DMS153 treated with DMSO at 0.1 percent for 48 hours (cell line): Measurements from ENCODE around the gene ZNF532.
"Not testable (repeated sequence)": the region's sequence is repeated elsewhere in the genome, so short reads cannot be mapped to it uniquely, and the experiment has no call there.

Source experiments
- DNase-seq: peaks from one replicate; lab custom pipeline; 2025; ENCODE audit not compliant: unreplicated experiment; lab: John Stamatoyannopoulos, UW

Gene ZNF532

DNA sequence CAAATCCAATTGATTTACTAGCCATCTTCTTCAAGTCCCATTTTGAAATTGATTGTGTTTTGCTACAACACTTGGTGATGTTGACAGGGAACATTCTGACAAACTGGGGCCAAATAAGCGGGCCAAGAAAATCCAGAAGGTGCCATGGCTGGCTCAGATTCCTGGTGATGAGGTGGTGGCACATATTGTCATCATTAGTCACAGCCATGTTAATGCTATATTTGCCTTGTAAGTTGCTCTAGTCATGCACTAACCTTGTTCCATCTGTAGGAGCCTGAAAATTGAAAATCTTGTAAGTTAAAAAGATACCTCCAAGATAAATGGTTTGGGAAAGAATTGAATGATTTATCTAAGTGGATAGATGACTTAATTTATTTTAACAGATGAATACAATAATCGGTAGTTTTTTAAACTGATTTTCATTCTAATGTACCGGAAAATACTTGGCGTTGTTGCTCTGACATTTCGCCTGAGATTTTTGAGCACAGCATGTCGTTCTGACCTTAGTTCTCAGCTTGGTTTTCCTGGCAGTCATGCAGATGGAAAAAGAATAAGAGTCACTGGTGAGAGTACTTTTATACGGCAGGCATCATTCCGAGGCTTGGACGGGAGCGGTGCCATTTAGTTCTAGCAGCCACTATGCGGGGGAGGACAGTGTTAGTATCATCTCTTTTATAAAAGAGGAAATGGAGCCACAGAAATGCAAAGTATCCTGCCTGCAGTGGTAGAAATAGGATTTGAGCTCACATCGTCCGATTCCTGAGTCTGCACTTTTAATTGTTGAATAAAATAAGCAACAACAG is 133.9 kb downstream of the ZNF532 start:
- no peak for DNase-seq

DNA sequence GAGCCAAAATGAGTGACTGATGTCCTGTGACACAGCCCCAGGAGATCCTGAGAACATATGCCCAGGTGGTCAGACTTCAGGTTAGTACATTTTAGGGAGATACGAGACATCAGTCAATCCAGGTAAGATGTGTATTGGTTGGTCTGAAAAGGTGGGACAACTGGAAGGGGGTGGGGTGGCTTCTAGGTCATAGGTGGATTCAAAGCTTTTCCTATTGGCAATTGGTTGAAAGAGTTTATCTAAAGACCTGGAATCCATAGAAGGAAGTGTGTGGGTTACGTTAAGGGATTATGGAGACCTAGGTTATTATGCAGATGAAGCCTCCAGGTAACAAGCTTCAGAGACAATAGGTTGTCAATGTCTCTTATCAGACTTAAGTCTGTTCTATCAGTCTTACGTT is 136.5 kb downstream of the ZNF532 start:
- no peak for DNase-seq

DNA sequence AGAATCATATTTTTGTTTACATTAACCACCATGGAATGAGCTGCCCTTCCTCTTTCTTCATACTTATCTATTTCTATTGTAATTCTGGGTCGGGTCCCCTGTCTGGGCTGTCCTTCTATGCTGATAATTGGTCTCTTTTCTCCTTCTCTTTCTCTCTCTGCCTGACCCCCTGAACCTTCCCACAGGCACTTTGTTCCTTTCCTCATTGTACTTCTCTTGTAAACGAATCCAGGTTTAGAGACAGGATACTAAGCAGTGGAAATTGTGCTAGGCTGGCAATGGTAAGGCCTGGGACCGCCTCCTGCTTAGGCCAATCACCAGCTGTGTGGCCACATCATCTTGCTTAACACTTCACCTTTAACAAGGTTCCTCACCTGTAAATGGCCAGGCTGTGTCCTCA is 137.0 kb downstream of the ZNF532 start:
- no peak for DNase-seq

DNA sequence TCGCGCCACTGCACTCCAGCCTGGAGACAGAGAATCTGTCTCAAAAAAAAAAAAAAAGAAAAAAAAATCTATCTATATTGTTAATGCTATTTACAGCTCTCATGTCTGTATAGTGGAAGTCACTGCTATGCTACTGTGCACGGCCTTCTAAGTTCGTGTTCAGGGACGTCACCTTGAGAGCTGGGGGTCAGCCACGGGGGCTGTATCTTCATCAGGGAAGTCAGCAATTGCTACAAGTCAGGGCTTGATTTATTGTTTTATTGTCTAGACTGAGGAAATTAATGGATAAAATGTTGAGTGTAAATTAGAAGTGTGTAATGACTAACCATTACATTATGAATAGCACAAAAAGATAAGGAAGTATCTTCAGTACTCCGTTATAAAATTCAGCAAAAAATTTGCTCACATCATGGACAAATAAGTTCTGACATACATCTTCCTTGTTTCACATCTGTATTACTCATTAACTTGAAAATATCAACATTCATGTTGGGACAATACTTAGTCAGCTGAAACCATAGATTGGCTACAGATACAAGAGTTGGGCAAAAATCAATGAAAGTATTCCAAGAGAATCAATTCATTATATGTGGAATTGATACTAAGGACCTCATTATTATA is 138.4 kb downstream of the ZNF532 start:
- DNase-seq, result no peak

DNA sequence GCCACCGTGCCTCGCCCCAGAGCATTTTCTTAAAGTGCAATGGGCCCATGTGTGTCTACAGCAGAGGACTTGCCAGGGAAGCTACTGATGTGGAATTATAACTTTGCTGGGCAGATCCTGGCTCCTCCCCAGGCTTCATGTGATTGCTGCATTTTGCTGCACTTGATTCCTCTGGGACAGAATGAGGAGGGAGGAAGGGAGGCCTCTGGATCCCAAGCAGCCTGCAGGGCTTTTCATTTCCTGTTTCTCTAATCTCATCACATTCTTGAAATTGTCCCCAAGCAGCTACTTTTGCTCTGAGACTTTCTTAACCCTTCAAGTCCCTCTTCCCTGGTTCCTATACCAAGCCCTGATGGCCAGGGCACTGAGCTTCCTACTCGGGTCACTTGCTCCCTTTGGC is 140.6 kb downstream of the ZNF532 start:
- no peak for DNase-seq

DNA sequence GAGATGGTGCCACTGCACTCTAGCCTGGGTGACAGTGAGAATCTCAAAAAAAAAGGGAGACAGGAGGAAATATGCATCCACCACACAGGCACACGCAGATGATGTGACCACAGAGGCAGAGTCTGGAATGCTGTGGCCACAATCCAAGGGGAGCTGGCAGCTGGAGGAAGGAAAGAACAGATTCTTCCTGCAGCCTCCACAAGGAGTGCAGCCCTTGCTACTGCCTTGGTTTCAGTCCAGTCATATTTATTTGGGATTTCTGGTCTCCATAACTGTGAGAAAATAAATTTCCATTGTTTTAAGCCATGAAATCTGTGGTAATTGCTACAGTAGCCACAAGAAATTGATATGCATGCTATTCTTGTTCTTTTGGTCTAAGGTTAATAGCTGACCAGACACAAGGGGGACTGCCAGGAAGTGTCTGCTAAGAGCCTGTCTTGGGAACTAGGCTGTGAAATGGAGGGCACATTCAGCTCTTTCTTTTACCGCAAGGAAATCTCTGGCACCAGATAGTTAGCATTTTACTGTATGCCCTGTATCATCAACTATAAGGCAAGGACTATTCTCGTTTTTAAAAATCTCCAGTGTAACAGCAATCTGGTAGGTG is 141.9 kb downstream of the ZNF532 start:
- DNase-seq, result no peak

DNA sequence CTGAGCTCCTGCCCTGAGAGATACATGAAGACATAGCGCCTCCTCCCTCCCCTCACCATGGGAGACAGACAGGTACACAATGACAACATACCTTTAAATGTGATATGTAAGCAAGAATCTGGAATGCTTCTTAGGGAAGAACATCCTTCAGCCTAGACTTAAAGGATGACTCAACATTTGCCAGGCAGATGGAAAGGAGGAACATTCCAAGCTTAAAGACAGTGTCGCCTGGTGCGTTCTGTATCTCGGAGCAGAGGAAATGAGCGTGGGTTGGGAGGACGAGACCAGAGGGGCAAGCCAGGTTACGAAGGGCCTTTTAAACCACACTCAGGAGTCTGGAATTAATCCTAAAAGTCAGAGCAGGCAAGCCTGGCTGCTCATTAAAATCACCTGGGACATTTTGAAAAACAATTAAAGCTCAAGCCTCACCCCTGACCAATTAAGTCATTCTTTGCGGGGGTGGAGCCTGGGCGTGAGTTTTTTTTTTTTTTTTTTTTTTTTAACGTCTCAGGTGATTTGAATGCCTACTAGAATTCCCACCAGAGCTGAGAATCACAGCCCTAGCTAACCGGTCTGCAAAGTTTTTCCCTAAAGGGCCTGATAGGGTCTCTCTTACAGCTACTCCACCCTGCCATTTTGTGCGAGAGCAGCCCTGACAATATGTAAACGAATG is 143.8 kb downstream of the ZNF532 start:
- no peak for DNase-seq

DNA sequence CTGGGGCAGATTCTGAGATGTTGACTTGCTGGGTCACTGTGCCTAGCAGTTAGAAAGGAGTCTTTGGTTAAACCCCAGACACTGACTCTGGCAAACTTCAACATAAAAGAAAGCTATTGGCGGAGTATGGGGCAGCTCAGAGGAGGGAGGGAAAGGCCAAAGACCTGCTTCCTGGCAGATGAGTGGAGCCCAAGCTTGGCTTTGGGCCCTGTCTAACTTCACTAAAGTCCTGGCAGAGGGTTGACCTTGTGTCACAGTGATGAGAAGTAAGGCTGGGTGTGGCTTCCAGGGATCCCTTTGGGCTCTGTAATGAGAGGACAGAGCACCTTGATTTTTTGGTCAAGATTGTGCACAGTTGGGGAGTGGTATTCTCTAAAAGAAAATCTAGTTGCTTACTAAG is 145.2 kb downstream of the ZNF532 start:
- DNase-seq, result no peak

DNA sequence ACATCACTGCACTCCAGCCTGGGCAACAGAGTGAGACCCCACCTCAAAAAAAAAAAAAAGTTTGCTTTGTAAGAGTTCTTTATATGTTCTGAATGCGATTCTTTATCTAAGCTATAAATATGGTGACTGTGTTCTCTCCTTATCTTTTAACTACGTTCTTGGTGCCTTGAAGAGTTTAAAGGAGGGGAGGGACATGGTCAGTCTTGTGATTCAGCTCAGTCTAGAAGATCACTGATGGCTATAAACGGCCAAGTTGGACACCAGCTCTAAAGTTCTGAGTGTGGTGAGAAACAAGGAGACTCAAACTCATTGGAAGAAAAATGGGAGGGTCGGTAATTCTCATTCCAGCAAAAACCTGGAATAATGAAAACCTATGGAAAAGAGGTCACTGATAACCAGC is 146.6 kb downstream of the ZNF532 start:
- no peak for DNase-seq

DNA sequence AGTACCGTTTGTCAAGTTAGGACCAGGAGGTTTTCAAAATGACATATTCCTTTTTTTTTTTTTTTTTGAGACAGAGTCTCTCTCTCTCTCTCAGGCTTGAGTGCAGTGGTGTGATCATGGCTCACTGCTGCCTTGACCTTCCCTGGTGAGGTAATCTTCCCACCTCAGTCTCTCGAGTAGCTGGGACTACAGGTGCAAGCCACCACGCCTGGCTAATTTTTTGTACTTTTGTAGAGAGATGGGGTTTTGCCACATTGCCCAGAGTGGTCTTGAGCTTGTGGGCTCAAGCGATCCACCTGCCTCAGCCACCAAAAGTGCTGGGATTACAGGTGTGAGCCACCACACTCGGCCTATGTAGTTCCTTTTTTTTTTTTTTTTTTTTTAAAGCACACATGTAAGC is 147.1 kb downstream of the ZNF532 start:
- no peak for DNase-seq

DNA sequence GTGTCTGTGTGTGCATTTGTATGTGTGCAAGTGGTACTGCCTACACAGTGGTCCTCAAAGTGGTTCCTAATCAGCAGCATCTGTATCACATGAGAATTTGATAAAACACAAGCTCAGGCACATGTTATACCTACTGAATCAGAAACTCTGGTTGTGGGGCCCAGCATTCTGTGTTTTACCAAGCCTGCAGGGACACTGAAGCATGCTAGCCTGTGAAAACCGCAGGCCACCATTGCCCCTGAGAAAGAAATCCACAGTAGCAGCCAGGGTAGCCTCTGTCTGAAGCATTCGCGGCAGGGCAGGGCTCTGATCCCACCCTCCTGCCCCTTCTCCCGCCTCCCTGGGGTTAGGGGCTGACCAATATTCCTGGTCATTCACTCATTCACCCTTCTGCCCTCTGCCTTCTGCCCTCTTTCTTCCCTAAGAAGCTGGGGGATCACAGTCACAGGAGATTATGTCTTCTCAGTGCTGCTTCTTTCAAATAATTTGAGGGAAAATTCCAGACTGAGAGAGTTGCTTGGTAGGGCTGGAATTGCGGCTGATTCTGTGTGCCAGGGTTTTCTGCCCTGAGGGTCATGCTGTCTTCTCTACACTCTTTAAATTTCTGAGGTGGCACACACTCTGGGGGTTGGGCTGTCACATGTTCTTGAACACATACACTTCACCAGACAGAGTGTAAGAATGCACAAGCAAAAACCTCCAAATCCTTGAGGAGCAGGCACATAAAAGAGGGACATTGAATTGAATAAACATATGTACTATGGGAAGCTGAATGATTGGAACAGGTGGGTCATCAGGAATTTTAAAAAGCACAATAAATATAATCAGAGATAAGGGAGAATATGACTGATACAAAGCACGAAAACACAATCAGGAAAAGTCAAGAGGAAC is 148.4 kb downstream of the ZNF532 start:
- no peak for DNase-seq

DNA sequence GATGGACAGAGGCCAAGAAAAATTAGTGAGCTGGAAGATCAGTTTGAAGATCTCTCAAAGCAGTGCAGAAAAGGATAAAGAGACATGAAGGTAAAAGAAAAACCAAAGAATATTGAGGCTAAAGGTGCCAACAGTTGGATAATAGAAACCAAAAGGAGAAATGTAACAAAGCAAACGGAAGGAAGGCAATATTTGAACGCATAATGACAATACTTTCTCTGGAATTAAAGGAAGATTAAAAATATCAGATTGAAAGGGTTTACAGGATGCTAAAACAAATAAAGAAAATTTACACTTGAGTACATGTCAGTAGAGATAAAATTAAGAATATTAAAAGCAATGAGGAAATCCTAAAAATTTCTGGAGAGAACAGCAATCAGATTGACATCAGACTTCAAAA is 149.1 kb downstream of the ZNF532 start:
- no peak for DNase-seq

DNA sequence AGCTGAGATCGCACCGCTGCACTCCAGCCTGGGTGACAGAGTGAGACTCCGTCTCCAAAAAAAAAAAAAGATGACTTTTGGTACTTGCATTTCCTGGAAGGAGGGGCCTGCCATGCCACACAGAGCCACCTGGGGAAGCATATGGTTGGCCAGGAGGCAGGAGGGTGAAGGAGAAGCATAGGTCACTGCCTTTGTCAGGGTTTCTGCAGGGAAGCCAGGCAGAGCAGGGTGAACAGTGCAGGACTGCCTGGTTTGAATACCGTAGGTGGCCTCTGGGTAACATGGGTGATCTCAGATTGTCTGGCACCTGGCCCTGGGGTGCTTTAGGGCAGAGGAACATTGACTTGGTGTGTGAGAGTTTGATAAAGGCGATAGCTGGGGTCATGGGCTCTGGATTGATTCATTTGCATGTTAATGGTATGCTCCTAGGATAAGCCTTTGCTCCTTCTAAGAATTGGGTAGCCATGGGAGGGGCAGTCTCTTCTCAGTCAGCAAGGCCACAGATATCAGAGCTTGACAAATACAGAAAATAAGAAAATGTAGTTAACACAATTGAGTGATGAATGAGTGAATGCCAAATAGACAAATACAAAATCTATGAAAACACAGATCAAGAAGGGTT is 151.0 kb downstream of the ZNF532 start:
- no peak for DNase-seq

DNA sequence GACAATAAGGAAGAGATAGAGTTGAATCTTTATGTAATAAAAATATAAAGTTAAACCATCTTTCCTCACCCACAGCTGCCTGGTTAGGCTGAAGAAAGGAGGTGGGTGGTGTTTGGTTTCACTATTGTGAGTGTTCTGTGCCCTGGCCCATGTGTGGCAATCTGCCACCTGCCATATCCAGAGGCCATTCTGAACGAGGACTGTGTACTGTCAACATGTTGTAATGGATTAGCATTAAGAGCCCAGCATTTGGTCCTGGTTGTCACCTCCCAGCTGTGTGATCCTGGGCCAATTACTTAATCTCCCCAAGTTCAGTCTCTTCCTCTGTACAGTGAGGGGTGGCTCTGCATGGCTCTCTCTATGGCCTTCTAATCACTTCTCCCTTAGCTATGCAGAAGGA is 156.8 kb downstream of the ZNF532 start:
- peak; percentile 42 for DNase-seq

DNA sequence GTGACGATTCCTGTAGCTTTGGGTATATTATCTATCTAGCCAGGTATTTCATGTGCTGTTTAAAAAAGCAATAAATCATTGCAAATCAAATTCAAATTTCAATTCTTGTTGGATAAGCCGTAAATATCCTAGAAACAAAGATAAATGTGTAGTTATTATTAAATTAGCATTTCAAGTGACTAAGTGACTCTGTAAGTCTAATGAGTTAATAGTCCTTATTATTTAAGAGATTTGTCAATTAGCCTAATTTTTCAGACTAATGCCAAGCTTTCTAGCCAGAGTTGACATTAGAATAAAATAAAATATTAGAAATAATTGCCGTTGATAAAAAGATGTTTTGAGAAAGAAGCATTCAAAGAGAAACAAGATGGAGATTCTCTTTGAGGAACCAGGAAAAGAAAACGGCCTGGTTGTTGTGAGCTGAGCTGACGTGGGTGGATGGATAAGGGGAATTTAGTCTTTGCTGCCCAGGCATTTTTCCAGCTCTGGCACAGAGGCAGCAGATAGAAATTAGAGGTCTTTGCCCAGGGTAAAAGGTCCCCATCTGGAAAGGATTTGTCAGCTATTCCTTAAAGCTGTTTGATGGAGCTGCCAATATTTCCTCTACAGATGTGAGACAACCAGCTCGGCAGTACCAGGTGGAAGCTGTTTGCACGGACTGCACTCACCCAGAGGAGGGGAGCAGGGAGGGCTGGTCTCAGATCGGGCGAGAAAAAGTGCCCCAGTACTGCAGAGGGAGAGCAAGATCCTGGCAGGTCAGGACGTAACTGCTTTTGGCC is 157.7 kb downstream of the ZNF532 start:
- no peak for DNase-seq

DNA sequence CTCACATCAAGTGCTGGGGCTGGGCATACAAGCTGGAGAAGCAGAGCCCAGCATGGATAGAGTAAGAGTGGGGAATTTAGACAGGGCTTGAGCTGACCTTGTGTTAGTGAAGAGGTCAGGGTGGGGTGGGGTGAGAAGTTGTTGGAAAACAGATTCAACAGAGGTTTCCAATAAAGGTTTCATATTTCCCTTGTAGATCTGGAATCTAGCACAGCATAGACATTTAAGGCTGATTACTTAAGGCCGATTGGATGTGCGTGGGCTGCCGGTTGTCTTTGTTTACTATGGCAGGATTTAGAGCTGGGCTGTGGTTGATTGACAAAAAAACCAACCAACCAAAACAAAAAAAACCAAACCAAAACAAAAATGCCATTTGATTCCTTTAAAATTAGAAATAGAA is 160.2 kb downstream of the ZNF532 start:
- no peak for DNase-seq

DNA sequence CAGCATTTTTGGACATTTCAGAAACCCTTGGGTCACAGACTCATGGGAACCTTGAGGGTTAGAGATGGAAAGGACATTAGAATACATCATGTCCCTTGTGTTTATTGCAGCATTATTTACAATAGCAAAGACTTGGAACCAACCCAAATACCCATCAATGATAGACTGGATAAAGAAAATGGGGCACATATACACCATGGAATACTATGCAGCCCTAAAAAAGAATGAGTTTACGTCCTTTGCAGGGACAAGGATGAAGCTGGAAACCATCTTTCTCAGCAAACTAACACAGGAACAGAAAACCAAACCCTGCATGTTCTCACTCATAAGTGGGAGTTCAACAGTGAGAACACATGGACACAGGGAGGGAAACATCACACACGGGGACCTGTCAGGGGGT is 160.9 kb downstream of the ZNF532 start:
- not testable (repeated sequence) for DNase-seq

DNA sequence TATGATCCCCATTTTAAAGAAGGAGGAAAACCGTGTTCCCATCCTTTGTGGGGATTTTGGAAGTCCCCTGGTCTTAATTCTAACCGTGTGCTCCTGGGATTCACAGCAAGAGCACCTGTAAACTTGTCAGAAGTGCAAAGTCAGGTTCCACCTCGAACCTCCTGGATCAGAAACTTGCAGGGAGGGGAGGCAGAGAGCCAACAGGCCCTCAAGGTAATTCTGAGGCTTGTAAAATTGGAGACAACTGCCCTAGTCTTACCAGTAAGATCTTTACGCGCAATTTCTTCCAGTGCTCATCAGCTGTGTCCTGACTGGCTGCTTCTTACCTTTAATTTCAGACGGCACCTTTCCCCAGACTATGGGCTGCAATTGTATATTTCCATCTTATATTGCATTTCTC is 161.7 kb downstream of the ZNF532 start:
- DNase-seq, result no peak

DNA sequence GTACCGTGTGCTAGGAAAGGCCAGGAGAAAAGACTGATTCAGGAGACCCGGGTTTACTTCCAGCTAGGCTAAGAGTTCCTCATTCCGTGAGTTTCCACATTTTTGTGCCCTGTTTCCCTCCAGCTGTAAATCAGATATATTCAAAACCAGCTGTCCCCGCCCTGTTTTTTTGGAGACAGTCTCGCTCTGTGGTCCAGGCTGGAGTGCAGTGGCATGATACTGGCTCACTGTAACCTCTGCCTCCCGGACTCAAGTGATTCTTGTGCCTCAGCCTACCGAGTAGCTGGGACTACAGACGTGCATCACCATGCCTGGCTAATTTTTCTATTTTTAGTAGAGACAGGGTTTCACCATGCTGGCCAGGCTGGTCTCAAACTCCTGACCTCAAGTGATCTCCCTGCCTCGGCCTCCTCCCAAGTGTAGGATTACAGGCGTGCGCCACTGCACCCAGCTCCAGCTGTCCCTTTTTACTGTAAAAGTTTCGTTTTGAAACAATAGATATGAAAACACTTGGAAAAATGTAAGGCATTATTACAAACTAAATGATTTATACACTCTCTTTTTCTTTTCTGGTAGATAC is 162.2 kb downstream of the ZNF532 start:
- DNase-seq, result no peak
